Right cardiac atrium (tissue), 5 donors: ENCODE measurements around the gene SEMA4D. TPM values are rescaled to one million over a fixed set of nuclear protein-coding genes. Genes with fewer than 3 reads are reported as not detected.

Source experiments
- ATAC-seq, 2 donors: fragments of 200-7000 bp; cut with Tn5 transposase; one replicate each; pipeline versions ENCODE4 v1.8.0 to v1.9.1; 2020; ENCODE audit warnings: moderate library complexity in 2 of 2, mild to moderate bottlenecking in 1 of 2
- DNase-seq, 3 donors: peaks; one replicate each; pipeline ENCODE4 v3.0.0-alpha.2; 2020
- H3K27ac ChIP-seq: one replicate; pipeline ENCODE4 v1.5.1; 2013; ENCODE audit warnings: mild to moderate bottlenecking, low read length, control low read depth, moderate library complexity
- H3K27me3 ChIP-seq: one replicate; pipeline ENCODE4 v1.6.1; 2013; ENCODE audit not compliant: control insufficient read depth, insufficient read depth
- H3K4me1 ChIP-seq: one replicate; pipeline ENCODE4 v1.6.1; 2013; ENCODE audit warnings: low read length; ENCODE audit not compliant: control insufficient read depth, insufficient read depth
- H3K4me3 ChIP-seq: one replicate; pipeline ENCODE4 v1.5.1; 2013; ENCODE audit warnings: low read length, control low read depth
- H3K9me3 ChIP-seq: one replicate; pipeline ENCODE4 v1.6.1; 2013; ENCODE audit warnings: low read length; ENCODE audit not compliant: control insufficient read depth
- WGBS: extraction: QIAGEN DNeasy Blood & Tissue Kit; methylation state at CpG from one replicate; pipeline ENCODE4 v1.1.7; 2013; 5-methylcytosine and 5-hydroxymethylcytosine counted together
- intact Hi-C, 4 donors: fragments of 100-400 bp; cut with DNase I; formaldehyde crosslinking; loops; one replicate each; pipeline versions ENCODE4 v1.11.0 to v1.14.0; 2022 to 2023
- long read RNA-seq, 4 donors: library from polyadenylated mRNA; unstranded; transcript quantifications; one replicate each; pipeline ENCODE4 v2.0.0, GENCODE V29; 2020 to 2021
- polyA plus RNA-seq: library from polyadenylated mRNA; stranded (reverse); fragments of 200-250 nt; gene quantifications from one replicate; pipeline ENCODE4 v1.2.3, GENCODE V29; 2013
- total RNA-seq, 4 donors: library from RNA; stranded (reverse); fragmentation: NEBNext Ultra II Directional; extraction: Animal tissue kit (Norgen Biotek cat#: 25700); gene quantifications; one replicate each; pipeline ENCODE4 v1.2.1, GENCODE V29; 2021
- donor health status: healthy with polysubstance abuse.
- donor health status: DM: no; HTN: yes; CAD: no.
- donor health status: DM: no; HTN: no; CAD: no.
- donor health status: DM: no; HTN: yes; CAD: no; lungs with severe emphysema.
- donor health status: DM: yes; HTN: yes; CAD: no.

SEMA4D gene
- total RNA-seq (10 to 100 TPM; 23.3 to 28.3 (median 27.0) TPM), polyA plus RNA-seq (13.0 TPM)
- long read RNA-seq, donor 1, full-length matches to known transcripts: 13 of 69 reads
- long read RNA-seq, donor 1, partial matches to known transcripts: 34 of 69 reads
- long read RNA-seq, donor 1, other reads (novel, unspliced or antisense): 22 of 69 reads
- long read RNA-seq, donor 2, transcript SEMA4D-213 (20 exons, 3,594 nt): major isoform, 6 of 40 reads
- long read RNA-seq, donor 2, partial matches to known transcripts: 20 of 40 reads
- long read RNA-seq, donor 2, other reads (novel, unspliced or antisense): 13 of 40 reads
- long read RNA-seq, donor 3, full-length matches to known transcripts: 8 of 122 reads
- long read RNA-seq, donor 3, partial matches to known transcripts: 95 of 122 reads
- long read RNA-seq, donor 3, other reads (novel, unspliced or antisense): 19 of 122 reads
- long read RNA-seq, donor 4, transcript SEMA4D-213 (20 exons, 3,594 nt): major isoform, 7 of 32 reads
- long read RNA-seq, donor 4, partial matches to known transcripts: 14 of 32 reads
- long read RNA-seq, donor 4, other reads (novel, unspliced or antisense): 9 of 32 reads

DNA sequence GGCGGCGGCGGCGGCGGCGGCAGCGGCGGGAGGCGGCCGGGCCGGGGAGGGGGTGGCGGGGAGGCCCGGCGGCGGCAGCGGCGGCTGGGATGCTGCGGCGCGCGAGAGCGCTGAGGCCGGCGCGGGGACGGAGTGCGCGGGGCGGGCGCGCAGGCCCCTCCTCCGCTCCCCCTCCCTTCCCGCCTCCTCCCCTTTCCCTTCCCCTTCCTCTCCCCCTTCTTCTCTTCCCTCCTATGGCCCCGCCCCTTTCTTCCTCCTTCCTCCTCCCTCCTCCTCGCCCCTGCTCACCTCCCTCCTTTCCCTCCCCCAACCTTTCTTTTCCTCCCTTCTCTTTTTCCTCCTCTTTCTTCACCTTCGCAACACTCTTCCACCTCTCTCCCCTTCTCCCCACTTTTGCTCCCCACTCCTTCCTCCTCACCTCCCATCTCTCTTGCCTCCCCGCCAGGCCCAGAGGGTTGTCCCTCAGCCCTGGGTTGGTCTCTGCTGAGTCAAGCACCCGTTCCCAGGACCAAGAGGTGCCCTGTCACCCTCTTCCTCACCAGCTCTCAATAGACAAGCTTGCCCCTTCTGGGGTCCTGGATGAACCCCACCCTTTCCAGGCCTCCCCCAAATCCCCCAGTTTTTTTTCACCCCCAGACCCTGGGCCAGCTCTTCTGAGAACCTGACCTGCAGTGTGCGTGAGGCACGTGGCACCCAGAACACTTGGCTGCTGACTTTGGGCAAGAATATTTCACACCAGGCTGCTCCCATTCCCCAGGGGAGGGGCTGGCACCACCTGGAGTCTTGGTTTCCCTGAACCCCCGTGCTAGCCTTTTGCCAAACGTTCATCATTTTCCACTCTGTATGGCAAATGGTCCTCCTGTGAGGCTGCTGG lies at the start of gene SEMA4D:
Gene SEMA4D, minus strand, starts transcription at position 136 of the 874 bp plus-strand sequence. CDS start 92,657 bp downstream, outside the sequence.
- Histone ChIP-seq H3K4me3 (peak within 1 kb of the TSS; percentile 93), H3K9me3 (no peaks in the 10 kb centered on the region), H3K27me3 (no peaks in the 10 kb centered on the region), H3K4me1 (no peaks in the 10 kb centered on the region), H3K27ac (no peak within 1 kb of the TSS)
- peak; percentile 75 to 88 (median 83) for DNase-seq
- intact Hi-C loops: no loop called here
- ATAC-seq: peak; percentile 77 to 81
- WGBS: 11% methylated on average over 42 of the region's 42 CpGs

DNA sequence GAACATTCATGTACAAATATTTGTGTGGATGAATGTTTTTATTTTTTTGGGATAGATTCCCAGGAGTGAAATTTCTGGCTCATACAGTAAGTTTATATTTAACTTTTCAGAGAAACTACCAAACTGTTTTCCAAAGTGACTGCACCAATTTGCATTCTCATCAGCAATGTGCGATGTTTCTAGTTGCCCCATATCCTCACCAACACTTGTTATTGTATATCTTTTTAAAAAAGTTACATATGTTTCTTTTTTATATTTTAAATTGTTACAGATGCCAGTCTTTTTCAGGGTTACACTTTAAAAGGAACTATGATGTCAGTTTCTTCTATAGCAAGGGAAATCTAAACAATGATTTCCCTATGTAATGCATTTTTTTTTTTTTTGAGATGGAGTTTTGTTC lies 49.1 kb upstream of the SEMA4D start:
- H3K4me1 ChIP-seq: no peaks in the 10 kb centered on the region
- 95% methylated on average over 1 of the region's 1 CpG for WGBS
- H3K9me3 ChIP-seq: no peaks in the 10 kb centered on the region
- no peaks in the 10 kb centered on the region for H3K27me3 ChIP-seq
- intact Hi-C loops: loop anchor here (10.0 kb wide), 3 partner anchors 132 to 222 kb away; no protein-coding TSS in a partner anchor
- ATAC-seq: no peak
- no peak overlapping the region for H3K4me3 ChIP-seq
- no peak overlapping the region for H3K27ac ChIP-seq
- no peak for DNase-seq

DNA sequence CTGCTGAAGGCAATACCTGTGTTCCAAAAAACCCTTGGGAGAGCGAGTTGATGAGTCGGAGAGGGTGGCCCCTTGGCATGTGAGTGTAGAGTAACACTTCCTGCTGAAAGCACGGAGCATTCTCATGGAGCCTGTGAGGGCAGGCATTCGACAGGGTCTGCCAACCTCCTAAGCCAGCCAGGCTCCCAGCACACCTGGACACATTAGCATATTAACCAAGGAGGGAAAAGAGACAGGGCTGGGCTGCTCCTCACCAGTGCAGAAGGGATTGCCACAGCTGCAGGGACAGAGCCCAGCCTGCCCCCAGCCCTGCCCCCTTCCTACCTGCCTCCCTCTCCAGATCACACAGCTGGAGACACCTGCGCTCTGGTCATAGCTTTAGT lies 46.4 kb upstream of the SEMA4D start:
- WGBS: 70% methylated on average over 5 of the region's 5 CpGs
- intact Hi-C loops: loop anchor here (10.0 kb wide), 3 partner anchors 129 to 219 kb away; no protein-coding TSS in a partner anchor
- Histone ChIP-seq H3K4me1 (no peaks in the 10 kb centered on the region), H3K27ac (no peak overlapping the region), H3K4me3 (no peak overlapping the region), H3K27me3 (no peaks in the 10 kb centered on the region), H3K9me3 (no peaks in the 10 kb centered on the region)
- no peak for DNase-seq
- ATAC-seq: no peak

- no peaks in the 10 kb centered on the region for H3K27me3 ChIP-seq
- H3K27ac ChIP-seq: no peak overlapping the region
- no peaks in the 10 kb centered on the region for H3K4me1 ChIP-seq
- no peak overlapping the region for H3K4me3 ChIP-seq
- intact Hi-C loops: loop anchor here (10.0 kb wide), 3 partner anchors 129 to 219 kb away; no protein-coding TSS in a partner anchor
- WGBS: 86% methylated on average over 14 of the region's 14 CpGs
- DNase-seq (no peak), ATAC-seq (no peak)
- no peaks in the 10 kb centered on the region for H3K9me3 ChIP-seq
These were observed 45.8 kb upstream of the SEMA4D start for GRCh38 chr9:89543621-89544278.

- ATAC-seq (no peak), DNase-seq (no peak)
- intact Hi-C loops: loop anchor here (10.0 kb wide), 3 partner anchors 128 to 218 kb away; no protein-coding TSS in a partner anchor
- Histone ChIP-seq H3K27ac (no peak overlapping the region), H3K4me3 (no peak overlapping the region), H3K9me3 (no peaks in the 10 kb centered on the region), H3K4me1 (no peaks in the 10 kb centered on the region), H3K27me3 (no peaks in the 10 kb centered on the region)
- WGBS: 61% methylated on average over 9 of the region's 9 CpGs
These were observed 45.2 kb upstream of the SEMA4D start for GRCh38 chr9:89543111-89543510.

DNA sequence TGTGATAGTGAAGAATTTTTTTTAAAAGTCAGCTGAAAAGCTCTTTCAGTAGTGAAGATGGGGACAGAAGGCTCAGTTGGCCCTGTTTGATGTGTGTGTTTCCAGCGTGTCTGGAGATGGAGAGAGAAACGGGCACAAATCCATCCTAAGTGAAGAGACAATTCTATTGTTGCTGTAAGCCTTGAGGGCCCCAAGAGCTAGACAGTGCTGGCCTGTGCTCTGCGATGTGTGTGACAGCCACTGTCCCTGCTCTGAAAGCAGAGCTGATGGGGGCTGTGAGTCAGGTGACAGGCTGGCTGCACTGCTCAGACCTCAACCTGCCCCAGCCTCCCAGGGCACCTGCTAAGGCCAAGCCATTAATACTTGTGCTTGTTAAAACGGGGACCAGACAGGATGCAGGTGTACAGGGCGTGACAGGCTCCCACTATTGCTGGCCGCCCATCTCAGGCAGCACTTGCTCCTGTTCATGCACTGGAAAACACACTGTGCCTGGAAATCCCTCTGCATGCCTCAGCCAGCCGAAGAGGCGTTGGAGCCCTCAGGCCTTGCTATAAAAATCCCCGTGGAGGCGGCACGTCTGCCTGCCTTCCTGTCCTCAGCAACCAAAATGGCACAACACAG lies 44.6 kb upstream of the SEMA4D start:
- Histone ChIP-seq H3K27ac (no peak overlapping the region), H3K4me1 (no peaks in the 10 kb centered on the region), H3K27me3 (no peaks in the 10 kb centered on the region), H3K4me3 (no peak overlapping the region), H3K9me3 (no peaks in the 10 kb centered on the region)
- intact Hi-C loops: loop anchor here (10.0 kb wide), 3 partner anchors 128 to 218 kb away; no protein-coding TSS in a partner anchor
- DNase-seq (no peak), ATAC-seq (no peak)
- 70% methylated on average over 11 of the region's 11 CpGs for WGBS

DNA sequence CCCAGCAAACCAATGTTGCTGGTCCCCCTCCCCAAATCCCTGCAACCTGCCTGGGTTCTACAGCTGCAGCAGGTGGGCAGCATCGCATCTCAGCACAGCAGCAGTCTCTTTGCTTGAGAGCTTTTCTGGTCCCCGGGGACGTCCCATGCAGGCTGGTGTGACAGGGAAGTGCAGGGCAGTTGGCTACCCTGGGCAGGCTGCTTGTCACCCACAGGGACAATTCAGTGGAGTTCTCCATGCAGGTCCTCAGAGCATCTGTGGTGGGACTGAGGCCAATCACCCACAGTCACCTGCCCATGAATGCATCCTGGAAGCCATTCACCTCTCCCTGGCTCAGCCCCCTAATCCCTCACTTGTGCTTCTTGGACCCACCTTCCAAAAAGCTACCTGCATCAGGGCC lies 43.9 kb upstream of the SEMA4D start:
- ATAC-seq (no peak), DNase-seq (no peak)
- Histone ChIP-seq H3K27ac (no peak overlapping the region), H3K9me3 (no peaks in the 10 kb centered on the region), H3K4me1 (no peaks in the 10 kb centered on the region), H3K4me3 (no peak overlapping the region), H3K27me3 (no peaks in the 10 kb centered on the region)
- intact Hi-C loops: loop anchor here (10.0 kb wide), 3 partner anchors 127 to 217 kb away; no protein-coding TSS in a partner anchor
- WGBS: 84% methylated on average over 3 of the region's 3 CpGs

DNA sequence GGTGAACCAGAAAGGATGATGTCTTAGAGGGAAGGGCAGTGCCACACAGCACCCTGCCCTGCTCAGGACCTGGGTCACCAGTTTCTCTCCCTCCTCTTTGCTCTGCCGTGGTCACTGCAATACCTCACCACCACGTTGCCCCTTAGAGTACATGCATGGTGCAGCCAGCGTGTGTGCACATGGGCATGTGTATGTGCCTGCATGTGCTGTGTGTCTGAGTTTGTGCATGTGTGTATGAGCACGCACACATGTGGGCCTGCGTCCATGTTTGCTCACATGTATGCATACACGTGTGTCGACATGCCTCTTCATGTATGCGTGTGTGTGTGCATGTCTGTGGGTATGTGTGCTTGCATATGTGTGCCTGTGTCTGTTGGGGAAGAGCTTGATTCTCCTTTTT lies 41.5 kb upstream of the SEMA4D start:
- Histone ChIP-seq H3K27ac (no peak overlapping the region), H3K9me3 (no peaks in the 10 kb centered on the region), H3K27me3 (no peaks in the 10 kb centered on the region), H3K4me3 (no peak overlapping the region), H3K4me1 (no peaks in the 10 kb centered on the region)
- no peak for ATAC-seq
- 94% methylated on average over 8 of the region's 8 CpGs for WGBS
- intact Hi-C loops: no loop called here
- no peak for DNase-seq

DNA sequence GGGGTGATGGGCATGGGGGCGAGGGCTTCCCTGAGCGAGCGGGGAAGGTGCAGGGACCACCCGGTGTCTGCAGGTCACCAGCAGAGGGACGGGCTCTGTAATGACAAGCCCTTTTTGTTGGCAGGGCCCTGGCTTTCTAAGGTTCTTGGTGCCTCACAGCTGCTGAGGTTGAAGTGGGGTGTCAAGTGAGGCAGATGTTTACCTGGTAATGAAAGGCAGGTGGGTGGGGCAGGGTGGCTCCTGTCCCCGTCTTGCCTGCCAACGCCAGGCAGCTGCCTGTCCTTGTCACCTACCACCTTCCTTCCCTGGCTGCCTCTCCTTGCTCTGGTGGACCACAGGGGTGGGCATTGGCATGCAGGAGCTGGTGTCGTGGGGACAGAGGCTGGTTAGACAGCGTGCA lies 41.0 kb upstream of the SEMA4D start:
- no peak for ATAC-seq
- no peak overlapping the region for H3K4me3 ChIP-seq
- 90% methylated on average over 9 of the region's 9 CpGs for WGBS
- H3K27ac ChIP-seq: no peak overlapping the region
- no peaks in the 10 kb centered on the region for H3K27me3 ChIP-seq
- H3K9me3 ChIP-seq: no peaks in the 10 kb centered on the region
- no peaks in the 10 kb centered on the region for H3K4me1 ChIP-seq
- intact Hi-C loops: no loop called here
- DNase-seq: no peak

GRCh38 chr9:89537166-89537565 lies 39.3 kb upstream of the SEMA4D start:
- Histone ChIP-seq H3K27me3 (no peaks in the 10 kb centered on the region), H3K27ac (no peak overlapping the region), H3K4me1 (no peaks in the 10 kb centered on the region), H3K9me3 (no peaks in the 10 kb centered on the region), H3K4me3 (no peak overlapping the region)
- intact Hi-C loops: no loop called here
- 75% methylated on average over 4 of the region's 4 CpGs for WGBS
- ATAC-seq: no peak
- DNase-seq: no peak
